Measurements from ENCODE around the gene CACNB3. TPM values are rescaled to one million over a fixed set of nuclear protein-coding genes. Genes with fewer than 3 reads are reported as not detected.

Gene CACNB3
- total and polyA plus RNA-seq, 9 of the 15 experiments (the other 6 are each of a cell fraction or from before 2014, with no cell fraction given) = 0.24 to 2.0 (median 1.5) TPM

DNA sequence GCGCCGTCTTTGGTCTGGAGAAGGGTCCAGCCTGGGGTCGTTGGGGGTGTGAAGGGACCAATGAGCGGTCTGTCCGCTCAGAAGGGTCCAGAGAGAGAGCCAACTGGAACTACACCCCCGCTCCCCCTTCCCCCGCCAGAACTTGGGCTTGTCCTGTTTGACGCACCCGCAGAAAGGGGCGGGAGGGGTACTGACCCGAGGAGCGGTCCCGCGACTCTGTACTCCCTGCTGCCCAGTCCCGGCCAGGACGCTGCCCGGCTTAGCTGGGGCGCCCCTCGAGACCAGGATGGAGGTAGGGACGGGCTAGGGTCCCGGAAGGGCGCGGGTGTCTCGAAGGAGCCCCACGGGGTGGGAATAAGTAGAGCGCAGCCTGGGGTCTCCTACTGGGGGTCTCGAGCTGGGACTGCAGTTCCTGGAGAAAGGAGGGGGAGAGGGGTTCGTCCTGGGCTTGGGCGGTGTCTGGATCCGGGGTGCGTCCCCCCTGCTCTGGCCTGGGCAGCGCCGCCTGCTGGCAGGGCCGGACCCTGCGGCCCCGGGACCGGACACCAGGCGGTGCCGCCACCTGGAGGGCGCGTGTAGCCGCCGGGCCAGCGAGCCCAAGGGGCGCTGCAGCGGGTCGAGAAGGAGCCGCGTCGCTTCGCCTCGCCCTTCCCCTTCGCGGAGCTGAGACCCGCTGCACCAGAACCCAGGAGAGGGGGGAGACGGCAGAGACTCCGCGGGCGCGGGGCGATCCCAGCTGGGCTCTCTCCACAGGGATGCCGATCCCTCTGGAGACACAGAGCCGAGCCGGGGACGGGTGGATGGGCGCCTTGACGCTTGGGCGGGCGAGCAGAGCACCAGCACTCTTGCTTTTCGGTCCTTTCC lies 3.8 kb upstream of the CACNB3 start (continued):
- TF ChIP-seq, protein P1, sequence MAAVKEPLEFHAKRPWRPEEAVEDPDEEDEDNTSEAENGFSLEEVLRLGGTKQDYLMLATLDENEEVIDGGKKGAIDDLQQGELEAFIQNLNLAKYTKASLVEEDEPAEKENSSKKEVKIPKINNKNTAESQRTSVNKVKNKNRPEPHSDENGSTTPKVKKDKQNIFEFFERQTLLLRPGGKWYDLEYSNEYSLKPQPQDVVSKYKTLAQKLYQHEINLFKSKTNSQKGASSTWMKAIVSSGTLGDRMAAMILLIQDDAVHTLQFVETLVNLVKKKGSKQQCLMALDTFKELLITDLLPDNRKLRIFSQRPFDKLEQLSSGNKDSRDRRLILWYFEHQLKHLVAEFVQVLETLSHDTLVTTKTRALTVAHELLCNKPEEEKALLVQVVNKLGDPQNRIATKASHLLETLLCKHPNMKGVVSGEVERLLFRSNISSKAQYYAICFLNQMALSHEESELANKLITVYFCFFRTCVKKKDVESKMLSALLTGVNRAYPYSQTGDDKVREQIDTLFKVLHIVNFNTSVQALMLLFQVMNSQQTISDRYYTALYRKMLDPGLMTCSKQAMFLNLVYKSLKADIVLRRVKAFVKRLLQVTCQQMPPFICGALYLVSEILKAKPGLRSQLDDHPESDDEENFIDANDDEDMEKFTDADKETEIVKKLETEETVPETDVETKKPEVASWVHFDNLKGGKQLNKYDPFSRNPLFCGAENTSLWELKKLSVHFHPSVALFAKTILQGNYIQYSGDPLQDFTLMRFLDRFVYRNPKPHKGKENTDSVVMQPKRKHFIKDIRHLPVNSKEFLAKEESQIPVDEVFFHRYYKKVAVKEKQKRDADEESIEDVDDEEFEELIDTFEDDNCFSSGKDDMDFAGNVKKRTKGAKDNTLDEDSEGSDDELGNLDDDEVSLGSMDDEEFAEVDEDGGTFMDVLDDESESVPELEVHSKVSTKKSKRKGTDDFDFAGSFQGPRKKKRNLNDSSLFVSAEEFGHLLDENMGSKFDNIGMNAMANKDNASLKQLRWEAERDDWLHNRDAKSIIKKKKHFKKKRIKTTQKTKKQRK (IDR thresholded peaks at IDR 0.05; ENCODE audit: borderline replicate concordance, low read depth, low read length) = no peak
- TF ChIP-seq, protein P2, sequence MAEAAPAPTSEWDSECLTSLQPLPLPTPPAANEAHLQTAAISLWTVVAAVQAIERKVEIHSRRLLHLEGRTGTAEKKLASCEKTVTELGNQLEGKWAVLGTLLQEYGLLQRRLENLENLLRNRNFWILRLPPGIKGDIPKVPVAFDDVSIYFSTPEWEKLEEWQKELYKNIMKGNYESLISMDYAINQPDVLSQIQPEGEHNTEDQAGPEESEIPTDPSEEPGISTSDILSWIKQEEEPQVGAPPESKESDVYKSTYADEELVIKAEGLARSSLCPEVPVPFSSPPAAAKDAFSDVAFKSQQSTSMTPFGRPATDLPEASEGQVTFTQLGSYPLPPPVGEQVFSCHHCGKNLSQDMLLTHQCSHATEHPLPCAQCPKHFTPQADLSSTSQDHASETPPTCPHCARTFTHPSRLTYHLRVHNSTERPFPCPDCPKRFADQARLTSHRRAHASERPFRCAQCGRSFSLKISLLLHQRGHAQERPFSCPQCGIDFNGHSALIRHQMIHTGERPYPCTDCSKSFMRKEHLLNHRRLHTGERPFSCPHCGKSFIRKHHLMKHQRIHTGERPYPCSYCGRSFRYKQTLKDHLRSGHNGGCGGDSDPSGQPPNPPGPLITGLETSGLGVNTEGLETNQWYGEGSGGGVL (CRISPR knock-in tag; IDR thresholded peaks at IDR 0.05) = no peak
- TF ChIP-seq, protein P3, sequence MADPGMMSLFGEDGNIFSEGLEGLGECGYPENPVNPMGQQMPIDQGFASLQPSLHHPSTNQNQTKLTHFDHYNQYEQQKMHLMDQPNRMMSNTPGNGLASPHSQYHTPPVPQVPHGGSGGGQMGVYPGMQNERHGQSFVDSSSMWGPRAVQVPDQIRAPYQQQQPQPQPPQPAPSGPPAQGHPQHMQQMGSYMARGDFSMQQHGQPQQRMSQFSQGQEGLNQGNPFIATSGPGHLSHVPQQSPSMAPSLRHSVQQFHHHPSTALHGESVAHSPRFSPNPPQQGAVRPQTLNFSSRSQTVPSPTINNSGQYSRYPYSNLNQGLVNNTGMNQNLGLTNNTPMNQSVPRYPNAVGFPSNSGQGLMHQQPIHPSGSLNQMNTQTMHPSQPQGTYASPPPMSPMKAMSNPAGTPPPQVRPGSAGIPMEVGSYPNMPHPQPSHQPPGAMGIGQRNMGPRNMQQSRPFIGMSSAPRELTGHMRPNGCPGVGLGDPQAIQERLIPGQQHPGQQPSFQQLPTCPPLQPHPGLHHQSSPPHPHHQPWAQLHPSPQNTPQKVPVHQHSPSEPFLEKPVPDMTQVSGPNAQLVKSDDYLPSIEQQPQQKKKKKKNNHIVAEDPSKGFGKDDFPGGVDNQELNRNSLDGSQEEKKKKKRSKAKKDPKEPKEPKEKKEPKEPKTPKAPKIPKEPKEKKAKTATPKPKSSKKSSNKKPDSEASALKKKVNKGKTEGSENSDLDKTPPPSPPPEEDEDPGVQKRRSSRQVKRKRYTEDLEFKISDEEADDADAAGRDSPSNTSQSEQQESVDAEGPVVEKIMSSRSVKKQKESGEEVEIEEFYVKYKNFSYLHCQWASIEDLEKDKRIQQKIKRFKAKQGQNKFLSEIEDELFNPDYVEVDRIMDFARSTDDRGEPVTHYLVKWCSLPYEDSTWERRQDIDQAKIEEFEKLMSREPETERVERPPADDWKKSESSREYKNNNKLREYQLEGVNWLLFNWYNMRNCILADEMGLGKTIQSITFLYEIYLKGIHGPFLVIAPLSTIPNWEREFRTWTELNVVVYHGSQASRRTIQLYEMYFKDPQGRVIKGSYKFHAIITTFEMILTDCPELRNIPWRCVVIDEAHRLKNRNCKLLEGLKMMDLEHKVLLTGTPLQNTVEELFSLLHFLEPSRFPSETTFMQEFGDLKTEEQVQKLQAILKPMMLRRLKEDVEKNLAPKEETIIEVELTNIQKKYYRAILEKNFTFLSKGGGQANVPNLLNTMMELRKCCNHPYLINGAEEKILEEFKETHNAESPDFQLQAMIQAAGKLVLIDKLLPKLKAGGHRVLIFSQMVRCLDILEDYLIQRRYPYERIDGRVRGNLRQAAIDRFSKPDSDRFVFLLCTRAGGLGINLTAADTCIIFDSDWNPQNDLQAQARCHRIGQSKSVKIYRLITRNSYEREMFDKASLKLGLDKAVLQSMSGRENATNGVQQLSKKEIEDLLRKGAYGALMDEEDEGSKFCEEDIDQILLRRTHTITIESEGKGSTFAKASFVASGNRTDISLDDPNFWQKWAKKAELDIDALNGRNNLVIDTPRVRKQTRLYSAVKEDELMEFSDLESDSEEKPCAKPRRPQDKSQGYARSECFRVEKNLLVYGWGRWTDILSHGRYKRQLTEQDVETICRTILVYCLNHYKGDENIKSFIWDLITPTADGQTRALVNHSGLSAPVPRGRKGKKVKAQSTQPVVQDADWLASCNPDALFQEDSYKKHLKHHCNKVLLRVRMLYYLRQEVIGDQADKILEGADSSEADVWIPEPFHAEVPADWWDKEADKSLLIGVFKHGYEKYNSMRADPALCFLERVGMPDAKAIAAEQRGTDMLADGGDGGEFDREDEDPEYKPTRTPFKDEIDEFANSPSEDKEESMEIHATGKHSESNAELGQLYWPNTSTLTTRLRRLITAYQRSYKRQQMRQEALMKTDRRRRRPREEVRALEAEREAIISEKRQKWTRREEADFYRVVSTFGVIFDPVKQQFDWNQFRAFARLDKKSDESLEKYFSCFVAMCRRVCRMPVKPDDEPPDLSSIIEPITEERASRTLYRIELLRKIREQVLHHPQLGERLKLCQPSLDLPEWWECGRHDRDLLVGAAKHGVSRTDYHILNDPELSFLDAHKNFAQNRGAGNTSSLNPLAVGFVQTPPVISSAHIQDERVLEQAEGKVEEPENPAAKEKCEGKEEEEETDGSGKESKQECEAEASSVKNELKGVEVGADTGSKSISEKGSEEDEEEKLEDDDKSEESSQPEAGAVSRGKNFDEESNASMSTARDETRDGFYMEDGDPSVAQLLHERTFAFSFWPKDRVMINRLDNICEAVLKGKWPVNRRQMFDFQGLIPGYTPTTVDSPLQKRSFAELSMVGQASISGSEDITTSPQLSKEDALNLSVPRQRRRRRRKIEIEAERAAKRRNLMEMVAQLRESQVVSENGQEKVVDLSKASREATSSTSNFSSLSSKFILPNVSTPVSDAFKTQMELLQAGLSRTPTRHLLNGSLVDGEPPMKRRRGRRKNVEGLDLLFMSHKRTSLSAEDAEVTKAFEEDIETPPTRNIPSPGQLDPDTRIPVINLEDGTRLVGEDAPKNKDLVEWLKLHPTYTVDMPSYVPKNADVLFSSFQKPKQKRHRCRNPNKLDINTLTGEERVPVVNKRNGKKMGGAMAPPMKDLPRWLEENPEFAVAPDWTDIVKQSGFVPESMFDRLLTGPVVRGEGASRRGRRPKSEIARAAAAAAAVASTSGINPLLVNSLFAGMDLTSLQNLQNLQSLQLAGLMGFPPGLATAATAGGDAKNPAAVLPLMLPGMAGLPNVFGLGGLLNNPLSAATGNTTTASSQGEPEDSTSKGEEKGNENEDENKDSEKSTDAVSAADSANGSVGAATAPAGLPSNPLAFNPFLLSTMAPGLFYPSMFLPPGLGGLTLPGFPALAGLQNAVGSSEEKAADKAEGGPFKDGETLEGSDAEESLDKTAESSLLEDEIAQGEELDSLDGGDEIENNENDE (IDR thresholded peaks at IDR 0.05; ENCODE audit: low read depth, low read length) = no peak
- TF ChIP-seq TAF9B (IDR thresholded peaks at IDR 0.05; ENCODE audit: partially characterized antibody) (no peak), ZNF282 (CRISPR knock-in tag; IDR thresholded peaks at IDR 0.05) (peak; percentile 92), RBM34 (IDR thresholded peaks at IDR 0.05; ENCODE audit: borderline replicate concordance, insufficient read depth, low read length) (no peak), NFE2 (IDR thresholded peaks at IDR 0.05; ENCODE audit: low read depth) (no peak)
